CD4-positive, alpha-beta memory T cell (primary cell): ENCODE data around the gene ZSCAN1. TPM values are rescaled to one million over a fixed set of nuclear protein-coding genes. Genes with fewer than 3 reads are reported as not detected.

Source experiments
- polyA plus RNA-seq, 2 donors: library from polyadenylated mRNA; unstranded; fragments of 300-500 nt; fragmentation: Illumina TruSeq; gene quantifications; one replicate each; pipeline ENCODE4 v1.2.3, GENCODE V29; 2021
- total RNA-seq, 2 experiments: library from RNA; stranded (reverse); gene quantifications; one replicate each; pipeline ENCODE4 v1.2.3, GENCODE V29; 2021

Gene ZSCAN1
- total and polyA plus RNA-seq, 4 experiments from 2014 or later: not detected

Other genes starting within 250 kb of the ZSCAN1 start
- 10 to 100 TPM; 17.9 to 21.0 TPM for gene ZNF552, start 219.1 kb upstream of the ZSCAN1 start, total RNA-seq
- gene ZNF552, start 219.1 kb upstream of the ZSCAN1 start, polyA plus RNA-seq: 1 to 10 TPM; 5.5 to 9.3 TPM
- 10 to 100 TPM; 28.4 to 29.0 TPM for gene ZNF587B, start 203.7 kb upstream of the ZSCAN1 start, total RNA-seq
- 1 to 10 TPM in 1 of 2 donors, under 1 TPM in 1; 0.27 to 2.2 TPM for gene ZNF587B, start 203.7 kb upstream of the ZSCAN1 start, polyA plus RNA-seq
- 10 to 100 TPM; 58.5 to 62.8 TPM for gene ZNF587, start 184.2 kb upstream of the ZSCAN1 start, total RNA-seq
- 1 to 10 TPM; 2.7 to 7.8 TPM for gene ZNF587, start 184.2 kb upstream of the ZSCAN1 start, polyA plus RNA-seq
- 10 to 100 TPM; 32.3 to 35.3 TPM for gene ZNF814, start 145.0 kb upstream of the ZSCAN1 start, total RNA-seq
- gene ZNF814, start 145.0 kb upstream of the ZSCAN1 start, polyA plus RNA-seq: 10 to 100 TPM in 1 of 2 donors, 1 to 10 TPM in 1; 9.3 to 20.0 TPM
- 10 to 100 TPM; 48.2 to 49.4 TPM for gene ZNF417, start 117.4 kb upstream of the ZSCAN1 start, total RNA-seq
- 1 to 10 TPM in 1 of 2 donors, under 1 TPM in 1; 0.87 to 4.8 TPM for gene ZNF417, start 117.4 kb upstream of the ZSCAN1 start, polyA plus RNA-seq
- 1 to 10 TPM; 5.2 to 9.7 TPM for gene ZNF418, start 98.6 kb upstream of the ZSCAN1 start, total RNA-seq
- 1 to 10 TPM; 1.7 to 4.6 TPM for gene ZNF418, start 98.6 kb upstream of the ZSCAN1 start, polyA plus RNA-seq
- gene ZNF256, start 86.3 kb upstream of the ZSCAN1 start, total RNA-seq: 10 to 100 TPM; 12.4 to 13.9 TPM
- 1 to 10 TPM; 5.6 to 6.9 TPM for gene ZNF256, start 86.3 kb upstream of the ZSCAN1 start, polyA plus RNA-seq
- gene C19orf18, start 59.5 kb upstream of the ZSCAN1 start, total RNA-seq: 1 to 10 TPM in 1 of 2 experiments, under 1 TPM in 1; 0.76 to 1.2 TPM
- gene C19orf18, start 59.5 kb upstream of the ZSCAN1 start, polyA plus RNA-seq: under 1 TPM in 1 of 2 donors, not detected in 1; 0.22 TPM
- 10 to 100 TPM; 25.5 to 37.3 TPM for gene ZNF606, start 31.2 kb upstream of the ZSCAN1 start, total RNA-seq
- gene ZNF606, start 31.2 kb upstream of the ZSCAN1 start, polyA plus RNA-seq: 1 to 10 TPM; 2.7 to 7.2 TPM
- under 1 TPM; 0.41 to 0.47 TPM for gene ZNF135, start 25.3 kb downstream of the ZSCAN1 start, total RNA-seq
- 1 to 10 TPM in 1 of 2 donors, under 1 TPM in 1; 0.44 to 2.0 TPM for gene ZNF135, start 25.3 kb downstream of the ZSCAN1 start, polyA plus RNA-seq
- 10 to 100 TPM; 63.2 to 69.1 TPM for gene ZSCAN18, start 64.2 kb downstream of the ZSCAN1 start, total RNA-seq
- 10 to 100 TPM; 15.3 to 16.4 TPM for gene ZSCAN18, start 64.2 kb downstream of the ZSCAN1 start, polyA plus RNA-seq
- gene ZNF329, start 116.8 kb downstream of the ZSCAN1 start, total RNA-seq: 10 to 100 TPM; 14.2 to 17.4 TPM
- gene ZNF329, start 116.8 kb downstream of the ZSCAN1 start, polyA plus RNA-seq: 1 to 10 TPM; 2.9 to 8.0 TPM
- 10 to 100 TPM; 76.5 to 77.1 TPM for gene ZNF274, start 149.0 kb downstream of the ZSCAN1 start, total RNA-seq
- 10 to 100 TPM; 26.8 to 35.2 TPM for gene ZNF274, start 149.0 kb downstream of the ZSCAN1 start, polyA plus RNA-seq
- gene ZNF544, start 194.9 kb downstream of the ZSCAN1 start, total RNA-seq: 10 to 100 TPM; 63.3 to 67.6 TPM
- gene ZNF544, start 194.9 kb downstream of the ZSCAN1 start, polyA plus RNA-seq: 10 to 100 TPM; 13.7 to 23.0 TPM
- gene ZNF8, start 244.9 kb downstream of the ZSCAN1 start, total RNA-seq: 10 to 100 TPM in 1 of 2 experiments, 1 to 10 TPM in 1; 9.5 to 10.2 TPM
- gene ZNF8, start 244.9 kb downstream of the ZSCAN1 start, polyA plus RNA-seq: under 1 TPM; 0.63 to 0.94 TPM